Common myeloid progenitor, CD34-positive (primary cell): ENCODE data around the gene TBC1D22A.

Experiments used
- CTCF ChIA-PET: fragments of 350-600 bp; sonication (Branson Sonifier 250); formaldehyde crosslinking; loops from one replicate; lab custom pipeline; 2021; ENCODE audit warnings: antibody characterized with exemption; lab: Charles Lee
- POLR2A ChIA-PET: fragments of 350-600 bp; sonication (Branson Sonifier 250); formaldehyde crosslinking; loops from one replicate; lab custom pipeline; 2021; ENCODE audit warnings: antibody characterized with exemption; lab: Charles Lee
- DNase-seq, 3 donors: peaks; one replicate each; pipeline versions ENCODE4 v3.0.0 to v3.0.0-alpha.2; 2013
- H3K27ac ChIP-seq, 2 experiments: 1 replicate in 1 of 2; 2 replicates in 1 of 2; pipeline ENCODE4 v1.7.0; 2013; ENCODE audit warnings: inconsistent platforms in 2 of 2, low read length in 2 of 2, mild to moderate bottlenecking in 2 of 2, low read depth in 1 of 2, moderate library complexity in 1 of 2; ENCODE audit not compliant: severe bottlenecking in 2 of 2, insufficient read depth in 1 of 2, poor library complexity in 1 of 2
- H3K27me3 ChIP-seq, 5 experiments: replicated peaks in 2 of 5; 1 replicate in 3 of 5; 2 replicates in 2 of 5; pipeline versions ENCODE4 v1.6.1 to v1.7.0; 2013; ENCODE audit warnings: low read length in 4 of 5, mild to moderate bottlenecking in 2 of 5, moderate library complexity in 2 of 5, inconsistent platforms in 1 of 5; ENCODE audit not compliant: insufficient read depth in 5 of 5, control insufficient read depth in 4 of 5
- H3K36me3 ChIP-seq, 4 experiments: 1 replicate in 2 of 4; 2 replicates in 2 of 4; pipeline versions ENCODE4 v1.6.1 to v1.7.0; 2013; ENCODE audit warnings: low read length in 3 of 4, control low read depth in 1 of 4, mild to moderate bottlenecking in 1 of 4; ENCODE audit not compliant: control insufficient read depth in 4 of 4, insufficient read depth in 4 of 4
- H3K4me1 ChIP-seq, 4 experiments: 1 replicate in 3 of 4; 2 replicates in 1 of 4; pipeline versions ENCODE4 v1.6.1 to v1.7.1; 2013; ENCODE audit warnings: low read length in 3 of 4, mild to moderate bottlenecking in 3 of 4, control low read depth in 1 of 4, inconsistent platforms in 1 of 4, moderate library complexity in 1 of 4; ENCODE audit not compliant: control insufficient read depth in 4 of 4, insufficient read depth in 4 of 4; ENCODE audit errors: control extremely low read depth in 1 of 4
- H3K4me3 ChIP-seq, 7 experiments: 1 replicate in 4 of 7; 2 replicates in 3 of 7; pipeline versions ENCODE4 v1.5.1 to v1.7.0; 2013; ENCODE audit warnings: mild to moderate bottlenecking in 7 of 7, low read length in 6 of 7, moderate library complexity in 6 of 7, inconsistent platforms in 2 of 7, low read depth in 2 of 7, control low read depth in 1 of 7; ENCODE audit not compliant: insufficient read depth in 4 of 7, control insufficient read depth in 1 of 7; ENCODE audit errors: extremely low read depth in 1 of 7
- H3K9me3 ChIP-seq, 5 experiments: 1 replicate in 4 of 5; 2 replicates in 1 of 5; pipeline versions ENCODE4 v1.6.1 to v1.7.1; 2013; ENCODE audit warnings: low read length in 4 of 5, mild to moderate bottlenecking in 2 of 5, inconsistent platforms in 1 of 5, low read depth in 1 of 5, moderate library complexity in 1 of 5; ENCODE audit not compliant: control insufficient read depth in 4 of 5, insufficient read depth in 2 of 5; ENCODE audit errors: control extremely low read depth in 1 of 5
- WGBS: methylation state at CpG from one replicate; pipeline ENCODE4 v1.1.5; 2013; ENCODE audit not compliant: insufficient coverage; 5-methylcytosine and 5-hydroxymethylcytosine counted together

TBC1D22A gene

GRCh38 chr22:46962406-46962805 is 200.0 kb downstream of the TBC1D22A start:
- no peaks in the 10 kb centered on the region for H3K36me3 ChIP-seq
- 100% methylated on average over 5 of the region's 5 CpGs for WGBS
- H3K27ac ChIP-seq, result no peak overlapping the region
- no peaks in the 10 kb centered on the region for H3K27me3 ChIP-seq
- H3K4me3 ChIP-seq, result no peak overlapping the region
- CTCF ChIA-PET, result no interaction called here
- POLR2A ChIA-PET, result no interaction called here
- H3K4me1 ChIP-seq, result no peaks in the 10 kb centered on the region
- no peaks in the 10 kb centered on the region for H3K9me3 ChIP-seq
- DNase-seq, result no peak

- ChIA-PET CTCF (no interaction called here), POLR2A (interaction anchor here (0.6 kb wide), 1 partner anchor 1747 kb away, joined by 3 read pairs; no protein-coding TSS in a partner anchor)
- H3K9me3 ChIP-seq, result no peaks in the 10 kb centered on the region
- DNase-seq, result no peak
- WGBS, result 95% methylated on average over 14 of the region's 16 CpGs
- no peak overlapping the region for H3K27ac ChIP-seq
- H3K27me3 ChIP-seq, result no peaks in the 10 kb centered on the region
- no peaks in the 10 kb centered on the region for H3K36me3 ChIP-seq
- H3K4me1 ChIP-seq, result no peaks in the 10 kb centered on the region
- no peak overlapping the region for H3K4me3 ChIP-seq
Observed at GRCh38 chr22:46963672-46964545, 201.5 kb downstream of the TBC1D22A start.

GRCh38 chr22:46964773-46965550 is 202.5 kb downstream of the TBC1D22A start:
- Histone ChIP-seq H3K4me3 (no peak overlapping the region), H3K4me1 (peaks cover 0 to 2% (median under 1%) of the 10 kb centered on the region in 4 experiments), H3K27me3 (no peaks in the 10 kb centered on the region), H3K36me3 (no peaks in the 10 kb centered on the region), H3K27ac (no peak overlapping the region), H3K9me3 (no peaks in the 10 kb centered on the region)
- ChIA-PET POLR2A (no interaction called here), CTCF (interaction anchor here (1.4 kb wide), 1 partner anchor 22 kb away, joined by 4 read pairs; no protein-coding TSS in a partner anchor)
- WGBS, result 96% methylated on average over 31 of the region's 31 CpGs
- DNase-seq, result no peak

DNA sequence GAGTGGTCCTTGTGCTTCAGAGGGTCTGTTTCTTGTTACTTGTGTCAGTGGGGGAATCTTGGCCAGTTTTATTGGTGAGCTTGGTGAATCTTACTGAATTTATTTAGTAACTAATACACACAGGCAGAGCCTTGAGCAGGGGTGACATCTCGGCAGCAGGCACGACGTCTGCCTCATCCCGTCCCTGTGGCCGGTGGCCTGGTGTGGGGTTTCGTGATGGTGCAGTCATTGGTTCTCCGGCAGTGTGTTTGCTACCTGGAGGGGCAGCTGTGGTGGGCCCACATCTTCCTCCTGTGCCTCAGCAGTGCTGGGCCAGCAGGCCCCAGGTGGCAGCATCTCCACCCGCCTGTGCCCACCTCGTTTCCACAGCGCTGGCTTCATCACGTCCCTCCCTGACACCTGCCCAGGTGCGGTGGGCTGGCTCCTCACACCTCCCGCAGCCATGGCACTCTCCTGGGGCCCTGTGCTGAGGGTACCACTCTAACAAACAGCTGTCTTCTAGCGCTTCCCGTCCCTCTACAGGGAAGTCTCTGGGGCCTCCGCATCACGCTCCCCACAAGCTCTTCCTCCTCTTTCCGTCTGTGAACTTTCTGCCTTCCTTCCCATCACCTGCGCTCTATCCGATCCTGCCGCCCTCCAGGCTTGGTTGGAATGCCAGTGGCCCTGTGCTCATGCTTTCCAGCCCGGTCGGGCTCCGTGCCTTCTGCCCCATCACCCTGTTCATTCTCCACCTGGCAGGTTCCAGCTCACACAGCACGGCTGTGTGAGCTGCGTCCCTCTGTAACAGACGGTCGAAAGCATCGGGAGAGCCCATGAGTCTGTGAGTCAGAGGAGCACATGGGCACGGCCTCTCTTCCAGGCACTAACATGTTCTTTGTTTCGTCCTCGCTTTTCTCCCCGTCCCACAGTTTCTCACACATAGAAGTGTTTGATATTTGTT is 203.4 kb downstream of the TBC1D22A start:
- no peaks in the 10 kb centered on the region for H3K9me3 ChIP-seq
- no peak overlapping the region for H3K27ac ChIP-seq
- ChIA-PET POLR2A (no interaction called here), CTCF (interaction anchor here (1.4 kb wide), 1 partner anchor 23 kb away, joined by 4 read pairs; no protein-coding TSS in a partner anchor)
- peaks cover 0 to 4% (median under 1%) of the 10 kb centered on the region in 4 experiments for H3K4me1 ChIP-seq
- WGBS, result 95% methylated on average over 27 of the region's 33 CpGs
- no peak for DNase-seq
- no peaks in the 10 kb centered on the region for H3K36me3 ChIP-seq
- H3K27me3 ChIP-seq, result no peaks in the 10 kb centered on the region
- H3K4me3 ChIP-seq, result no peak overlapping the region

GRCh38 chr22:46966495-46966845 is 204.0 kb downstream of the TBC1D22A start:
- POLR2A ChIA-PET, result no interaction called here
- H3K4me3 ChIP-seq, result no peak overlapping the region
- H3K36me3 ChIP-seq, result no peaks in the 10 kb centered on the region
- DNase-seq, result no peak
- CTCF ChIA-PET, result no interaction called here
- WGBS, result 97% methylated on average over 4 of the region's 4 CpGs
- H3K4me1 ChIP-seq, result peaks cover 0 to 6% (median under 1%) of the 10 kb centered on the region in 4 experiments
- H3K27me3 ChIP-seq, result no peaks in the 10 kb centered on the region
- no peaks in the 10 kb centered on the region for H3K9me3 ChIP-seq
- no peak overlapping the region for H3K27ac ChIP-seq

DNA sequence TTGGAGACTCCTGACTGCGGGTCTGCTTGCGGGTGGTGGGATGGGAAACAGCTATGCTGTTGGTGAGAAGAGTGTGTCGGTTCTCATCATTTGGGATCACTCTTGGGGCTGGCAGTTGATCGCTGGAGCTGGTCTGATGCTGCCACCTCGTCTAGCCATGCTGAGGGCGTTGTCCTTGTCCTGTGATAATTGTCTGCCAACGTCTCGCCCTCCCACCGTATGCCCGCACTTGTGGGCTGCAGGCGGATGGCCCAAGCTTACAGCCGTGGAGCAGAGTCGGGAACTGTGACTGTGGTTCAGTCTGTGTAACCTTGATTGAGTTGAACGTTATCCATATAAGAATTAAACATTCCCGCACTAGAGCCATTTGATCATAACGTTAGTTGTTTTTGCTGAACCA is 204.4 kb downstream of the TBC1D22A start:
- ChIA-PET CTCF (interaction anchor here (1.0 kb wide), 1 partner anchor 13 kb away, joined by 3 read pairs; no protein-coding TSS in a partner anchor), POLR2A (no interaction called here)
- peaks cover 0 to 6% (median under 1%) of the 10 kb centered on the region in 4 experiments for H3K4me1 ChIP-seq
- WGBS, result 94% methylated on average over 9 of the region's 16 CpGs
- no peaks in the 10 kb centered on the region for H3K27me3 ChIP-seq
- DNase-seq, result no peak
- H3K27ac ChIP-seq, result no peak overlapping the region
- H3K9me3 ChIP-seq, result no peaks in the 10 kb centered on the region
- no peak overlapping the region for H3K4me3 ChIP-seq
- H3K36me3 ChIP-seq, result no peaks in the 10 kb centered on the region
